ENCODE data around the gene CYP2D6.
"Not testable (repeated sequence)": the region's sequence is repeated elsewhere in the genome, so short reads cannot be mapped to it uniquely, and the experiment has no call there.

The CYP2D6 gene

DNA sequence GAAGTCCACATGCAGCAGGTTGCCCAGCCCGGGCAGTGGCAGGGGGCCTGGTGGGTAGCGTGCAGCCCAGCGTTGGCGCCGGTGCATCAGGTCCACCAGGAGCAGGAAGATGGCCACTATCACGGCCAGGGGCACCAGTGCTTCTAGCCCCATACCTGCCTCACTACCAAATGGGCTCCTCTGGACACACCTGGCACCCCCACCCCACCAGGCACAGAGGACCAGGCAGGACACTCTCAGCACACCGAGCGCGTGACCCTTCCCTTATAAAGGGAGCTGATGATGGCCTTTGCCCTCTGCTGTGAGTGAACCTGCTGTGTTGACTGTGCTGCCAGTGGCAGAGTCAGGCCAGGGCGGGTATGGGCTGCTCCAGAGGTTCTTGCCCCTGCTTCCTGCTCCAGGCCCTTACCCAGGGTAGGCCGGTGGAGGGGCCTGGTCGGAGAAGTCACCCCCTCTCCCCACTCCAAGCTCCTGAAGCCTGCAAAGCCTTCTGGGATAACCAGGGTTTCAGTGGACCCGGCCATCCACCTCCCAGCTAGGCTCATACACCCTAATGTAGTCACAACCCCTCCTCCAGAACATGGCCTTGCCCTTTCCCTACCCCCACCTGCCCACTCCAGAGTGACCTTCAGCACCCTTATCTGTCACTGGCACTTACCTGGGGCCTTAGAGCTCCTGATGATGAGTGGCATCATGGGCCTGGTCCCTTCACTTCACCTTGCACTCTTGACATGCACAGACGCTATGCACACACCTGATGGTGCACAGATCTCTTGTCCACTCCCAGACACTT, at the start of gene CYP2D6:
Gene CYP2D6, minus strand, starts transcription at position 172 of the 793 bp plus-strand sequence. Its CDS starts 19 bp downstream, at position 153.
- DNase-seq = not testable (repeated sequence)

DNA sequence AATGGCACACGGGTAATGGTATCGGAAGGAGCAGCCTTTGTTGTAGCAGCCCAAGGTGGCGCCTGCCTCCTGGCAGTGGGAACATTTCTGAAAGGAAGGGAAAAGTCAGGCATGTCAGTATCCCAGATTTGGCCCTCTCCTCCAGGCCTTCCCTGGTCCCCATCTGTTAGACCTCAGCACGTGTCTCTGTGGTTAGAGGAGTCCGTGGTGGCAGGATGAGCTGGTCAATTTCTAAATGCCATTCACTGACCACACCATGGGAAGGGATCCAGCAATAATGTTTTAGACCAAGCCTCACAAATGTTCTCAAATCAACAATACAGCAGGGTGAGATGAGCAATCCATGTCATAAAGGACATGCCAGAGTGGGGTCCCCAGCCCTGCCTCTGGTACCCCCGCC, 49.0 kb upstream of the CYP2D6 start:
- no peak for DNase-seq

DNA sequence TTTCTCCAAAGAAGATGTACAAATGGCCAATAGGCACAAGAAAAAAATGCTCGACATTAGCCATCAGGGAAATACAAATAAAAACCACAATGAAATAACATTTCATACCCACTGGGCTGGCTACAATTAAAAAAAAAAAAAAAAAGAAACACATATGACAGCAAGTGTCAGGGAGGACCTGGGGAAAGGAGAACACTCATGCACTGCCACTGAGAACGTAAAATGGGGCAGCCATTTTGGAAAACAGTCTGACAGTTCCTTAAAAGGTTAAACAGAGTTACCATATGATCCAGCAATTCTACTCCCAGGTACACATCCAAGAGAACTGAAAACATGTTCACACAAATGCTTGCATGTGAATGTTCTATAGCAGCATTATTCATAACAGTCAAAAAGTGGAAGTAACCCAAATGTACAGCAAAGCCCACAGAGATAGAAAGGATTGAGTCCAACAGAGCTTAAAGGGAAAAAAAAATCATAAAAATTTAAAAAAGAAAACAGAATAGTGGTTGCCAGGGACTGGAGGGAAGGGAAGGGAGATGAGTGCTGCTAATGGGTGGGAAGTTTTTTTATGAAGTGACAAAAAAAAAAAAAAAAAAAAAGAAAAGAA, 48.4 kb upstream of the CYP2D6 start:
- no peak for DNase-seq

DNA sequence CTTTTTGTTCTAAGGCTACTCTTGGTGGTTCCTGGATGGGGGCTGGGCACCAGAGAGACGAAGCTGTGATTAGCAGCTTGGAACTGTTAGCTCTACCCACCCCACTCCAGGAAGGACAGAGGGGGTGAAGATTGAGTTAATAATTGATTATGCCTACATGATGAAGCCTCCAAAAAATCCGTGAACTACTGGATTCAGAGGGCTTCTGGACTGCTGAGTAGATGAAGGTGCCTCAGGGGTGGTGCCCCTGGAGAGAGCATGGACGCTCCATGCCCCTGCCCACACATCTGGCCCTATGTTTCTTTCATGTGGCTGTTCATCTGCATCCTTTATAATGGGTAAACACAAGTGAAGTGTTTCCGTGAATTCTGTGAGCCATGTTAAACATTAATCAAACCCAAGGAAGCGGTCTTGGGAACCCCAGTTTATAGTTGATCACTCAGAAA, 47.3 kb upstream of the CYP2D6 start:
- no peak for DNase-seq

DNA sequence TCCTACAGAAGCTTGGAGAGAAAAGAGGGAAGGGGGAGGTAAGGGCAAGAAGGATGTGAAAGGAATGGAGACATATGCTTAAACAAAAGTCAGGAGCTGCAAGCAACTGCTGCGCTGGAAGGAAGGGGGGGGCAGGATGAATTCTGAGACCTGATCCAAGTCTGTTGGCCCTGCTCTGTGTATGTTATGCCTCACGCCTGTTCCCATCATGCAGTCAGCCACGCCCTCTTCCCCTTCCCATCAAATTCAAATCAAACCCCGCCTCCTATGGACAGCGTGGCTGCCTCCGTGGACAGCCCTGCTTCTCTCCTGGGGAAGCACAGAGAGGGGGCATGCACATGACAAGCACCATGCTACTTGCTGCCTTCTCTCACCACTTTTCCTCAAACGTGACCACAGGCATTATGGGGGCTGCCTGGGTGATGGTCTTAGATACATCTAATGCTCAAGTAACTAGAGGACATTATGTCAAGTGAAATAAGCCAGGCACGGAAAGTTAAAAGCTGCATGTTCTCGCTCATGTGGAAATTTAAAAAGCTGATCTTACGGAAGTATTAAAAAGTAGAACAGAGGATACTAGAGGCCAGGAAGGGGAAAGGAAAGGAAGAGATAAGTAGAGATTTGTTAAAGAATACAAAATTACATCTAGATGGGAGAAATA, 45.8 kb upstream of the CYP2D6 start:
- DNase-seq = no peak

DNA sequence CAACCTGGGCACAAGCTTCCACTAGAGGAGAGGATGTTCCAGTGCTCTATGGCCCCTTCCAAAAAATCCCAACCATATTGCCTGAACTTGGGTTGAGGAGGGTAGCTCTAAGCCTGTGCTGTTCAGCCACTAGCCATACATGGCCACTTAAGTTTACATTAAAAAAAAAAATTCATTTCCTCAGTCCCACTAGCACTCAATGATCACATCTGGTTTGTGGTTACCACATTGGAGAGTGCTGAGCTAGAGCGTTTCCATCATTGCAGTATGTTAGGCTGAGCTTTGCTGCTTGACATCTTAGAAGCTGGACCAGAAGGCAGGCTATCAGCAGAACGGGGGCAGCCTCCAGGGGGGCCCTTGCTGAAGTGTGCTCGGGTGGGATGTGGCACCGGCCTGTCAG, 43.5 kb upstream of the CYP2D6 start:
- DNase-seq = peak; percentile 54

DNA sequence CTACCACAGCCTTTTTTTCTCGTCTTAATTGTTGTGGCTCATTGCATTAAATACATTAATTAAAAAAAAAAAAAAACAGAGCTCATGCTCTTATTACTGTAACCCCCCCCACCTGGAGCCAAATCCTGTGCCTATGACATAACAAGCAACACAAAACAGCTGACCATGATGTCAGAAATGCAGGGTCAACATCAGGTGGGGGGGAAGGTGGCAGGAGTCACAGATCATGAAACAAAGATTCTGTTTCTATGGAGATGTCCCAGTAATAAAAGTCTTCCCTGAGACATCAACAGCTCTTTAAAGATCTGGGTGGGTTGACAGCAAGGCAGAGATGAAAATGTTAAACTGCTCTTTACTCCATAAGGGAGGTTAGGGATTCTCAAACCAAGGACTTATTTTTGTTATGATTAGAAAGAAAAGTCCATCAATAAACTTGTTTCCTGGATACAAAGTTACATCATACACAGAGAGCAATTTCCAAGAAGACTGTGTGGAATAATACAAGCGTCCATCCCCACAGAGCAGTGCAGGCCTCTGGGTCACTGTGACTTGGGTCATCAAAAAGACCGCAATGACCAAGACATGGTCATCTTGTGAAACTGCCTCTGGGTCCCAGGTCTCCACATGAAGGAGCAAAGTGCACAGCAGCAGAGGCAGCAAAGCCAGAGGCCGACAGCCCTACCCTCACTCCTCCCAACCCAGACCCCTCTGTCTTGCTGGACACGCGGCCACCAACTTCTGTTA, 42.7 kb upstream of the CYP2D6 start:
- DNase-seq = no peak

DNA sequence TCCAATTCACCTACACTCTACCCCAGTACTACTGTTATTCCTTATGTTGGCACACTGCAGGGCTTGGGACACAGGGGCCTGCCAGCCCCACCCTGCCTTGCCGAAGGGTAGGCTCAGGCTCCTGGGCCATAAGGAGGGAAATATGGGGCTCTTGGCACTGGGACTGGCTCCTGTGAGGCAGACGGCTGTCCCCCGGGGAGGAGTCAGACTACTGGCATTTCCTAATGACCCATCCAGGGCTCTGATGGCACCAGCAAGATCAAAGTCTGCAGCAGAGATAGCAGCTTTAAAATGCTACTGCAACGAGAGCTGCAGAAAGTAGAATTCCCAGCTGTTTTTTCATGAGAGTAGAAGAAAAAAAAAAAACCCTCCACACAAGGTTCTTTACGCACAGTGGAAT, 42.2 kb upstream of the CYP2D6 start:
- no peak for DNase-seq

DNA sequence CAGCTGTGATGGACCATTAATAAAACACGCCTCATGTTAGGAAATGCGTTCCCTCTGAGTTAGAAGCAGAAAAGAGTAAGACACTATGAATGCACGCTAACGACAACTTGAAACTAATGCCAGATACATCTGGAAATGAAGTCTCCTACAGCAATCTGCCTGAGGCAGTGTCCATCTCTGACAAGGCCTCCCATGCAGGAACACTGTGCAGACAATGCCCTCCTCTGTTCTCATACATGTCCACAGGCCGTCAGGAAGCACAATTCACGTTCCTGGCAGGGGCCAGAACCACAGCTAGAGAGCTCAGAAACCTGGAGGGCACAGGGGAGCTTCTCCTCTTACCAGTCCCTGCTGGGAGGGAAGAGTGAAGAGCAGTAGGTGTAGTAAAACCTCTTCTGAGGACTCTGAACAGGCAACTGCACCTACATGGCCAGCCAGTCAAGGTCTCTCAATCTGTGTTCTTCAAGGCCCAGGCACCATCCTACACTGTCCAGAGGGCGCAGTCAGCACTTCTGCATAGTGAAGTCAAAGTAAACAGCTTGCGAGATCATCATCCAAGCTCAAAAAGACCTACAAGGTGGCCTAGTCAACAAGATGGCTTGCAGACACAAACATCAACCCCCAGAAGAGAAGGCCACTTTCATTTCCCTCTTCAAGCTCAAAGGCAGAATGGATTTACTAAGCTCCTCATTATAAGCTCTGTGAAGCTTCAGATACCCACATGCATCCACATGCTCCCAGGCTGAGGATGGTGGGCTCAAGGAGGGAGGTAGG, 41.5 kb upstream of the CYP2D6 start:
- DNase-seq = no peak

DNA sequence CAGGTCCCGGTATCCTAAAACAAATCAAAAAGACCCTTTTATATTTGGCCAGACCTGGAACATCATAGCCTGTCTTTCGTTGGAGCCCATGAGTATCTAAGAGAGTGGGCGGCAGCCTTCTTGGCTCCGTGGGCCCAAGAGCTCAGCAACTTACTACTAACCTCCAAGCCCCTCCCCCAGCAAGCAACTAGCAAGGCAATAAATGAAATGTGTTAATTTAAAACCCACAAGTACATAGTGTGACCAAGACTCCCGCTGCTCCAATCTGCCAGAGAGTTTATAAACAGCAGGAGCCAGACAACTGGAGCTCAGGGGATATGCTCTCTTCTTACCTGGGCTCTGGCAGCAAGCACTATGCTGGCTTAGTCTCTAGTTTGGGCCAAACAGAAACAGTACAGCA, 40.8 kb upstream of the CYP2D6 start:
- no peak for DNase-seq

DNA sequence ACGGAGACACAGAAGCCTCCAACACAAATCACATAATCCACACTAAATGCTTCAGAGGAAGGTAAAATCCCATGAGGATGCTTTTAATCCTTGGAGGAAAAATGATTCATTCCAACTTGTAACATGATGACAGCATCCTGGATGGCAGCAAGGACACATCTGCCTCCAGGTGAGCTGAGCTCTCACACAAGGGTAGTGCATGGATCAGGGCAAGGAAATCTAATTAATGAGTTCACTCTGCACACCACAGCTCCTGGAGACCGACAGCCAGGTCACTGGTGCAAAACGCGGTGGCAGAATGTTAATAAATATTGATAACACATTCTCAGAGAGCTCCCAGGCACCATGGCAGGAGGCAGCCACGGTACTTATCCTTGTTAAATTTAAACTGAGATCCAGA, 40.3 kb upstream of the CYP2D6 start:
- no peak for DNase-seq

DNA sequence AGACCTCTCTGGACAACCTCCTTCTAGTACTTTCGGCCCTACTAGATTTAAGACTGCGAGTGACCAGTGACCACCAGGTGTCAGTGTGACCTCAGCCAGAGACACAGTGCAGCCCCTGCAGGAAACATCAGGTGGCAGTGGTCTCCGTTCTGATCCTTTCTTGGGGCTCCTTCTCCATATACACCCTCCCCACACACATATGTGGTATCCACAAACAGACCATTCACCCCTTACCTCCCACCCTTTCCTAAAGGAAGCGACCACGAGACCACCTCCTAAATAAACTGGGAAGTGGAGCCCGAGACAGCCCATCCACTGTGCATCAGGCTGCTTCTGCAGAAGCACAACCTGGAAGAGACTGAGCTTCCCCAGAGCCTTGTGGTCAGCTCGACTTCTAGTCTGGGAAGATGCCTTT, 38.5 kb upstream of the CYP2D6 start:
- peak; percentile 79 for DNase-seq

DNA sequence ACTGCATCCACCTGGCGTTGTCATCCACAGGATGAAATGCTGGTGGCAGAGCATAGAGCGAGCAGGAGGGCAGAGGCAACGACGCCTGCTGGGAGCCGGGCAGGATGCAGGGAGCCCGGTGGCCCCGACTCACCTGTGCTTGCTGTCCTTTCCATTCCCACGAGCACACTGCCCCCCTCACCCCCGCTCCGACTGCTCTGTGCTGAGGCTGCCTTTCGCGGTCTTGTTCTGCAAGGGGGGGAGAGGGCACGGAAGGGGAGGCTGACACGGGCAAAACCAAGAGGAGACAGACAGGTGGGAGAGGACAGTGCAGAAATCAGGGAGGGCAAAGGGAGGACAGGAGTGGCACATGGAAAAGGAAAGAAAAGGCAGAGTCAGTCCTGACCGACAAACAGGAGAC, 37.9 kb upstream of the CYP2D6 start:
- no peak for DNase-seq

DNA sequence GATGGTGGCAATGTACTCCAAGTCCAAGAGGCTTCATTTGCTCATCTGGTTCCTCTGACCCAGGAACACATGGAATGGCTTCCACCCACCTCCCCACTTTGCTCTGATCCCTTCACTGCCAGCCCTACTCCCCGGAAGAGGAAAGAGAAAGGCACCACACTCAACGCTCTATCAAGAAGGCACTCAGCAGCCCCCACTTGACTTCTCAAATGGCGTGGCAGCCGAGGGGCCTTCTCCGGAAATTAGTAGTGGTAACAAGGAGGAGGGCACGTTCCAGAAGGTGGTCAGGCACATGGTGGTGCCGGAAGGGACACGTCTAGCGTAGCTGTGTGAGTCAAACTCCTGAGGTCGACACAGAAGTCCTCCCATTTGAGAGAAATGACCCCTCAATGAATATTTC, 36.5 kb upstream of the CYP2D6 start:
- DNase-seq = no peak

DNA sequence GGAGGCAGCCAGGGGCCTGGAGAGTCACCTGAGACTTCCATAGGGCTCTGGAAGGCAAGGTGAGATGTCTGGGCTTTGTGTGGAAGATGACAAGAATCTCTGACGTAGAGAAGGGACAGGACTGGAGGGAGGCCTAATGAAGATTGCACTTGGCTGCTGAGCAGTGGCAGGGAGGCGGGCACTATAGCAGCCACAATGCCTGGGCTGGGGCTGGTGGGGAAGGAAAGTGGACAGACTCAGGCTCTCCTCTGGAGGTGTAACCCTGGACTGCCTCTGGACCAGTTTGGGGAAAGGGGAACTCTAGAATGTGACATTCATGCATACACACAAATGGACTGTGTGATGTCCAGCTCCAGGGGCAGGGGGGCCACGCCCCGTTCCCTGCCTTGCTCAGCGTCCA, 34.3 kb upstream of the CYP2D6 start:
- DNase-seq = no peak

DNA sequence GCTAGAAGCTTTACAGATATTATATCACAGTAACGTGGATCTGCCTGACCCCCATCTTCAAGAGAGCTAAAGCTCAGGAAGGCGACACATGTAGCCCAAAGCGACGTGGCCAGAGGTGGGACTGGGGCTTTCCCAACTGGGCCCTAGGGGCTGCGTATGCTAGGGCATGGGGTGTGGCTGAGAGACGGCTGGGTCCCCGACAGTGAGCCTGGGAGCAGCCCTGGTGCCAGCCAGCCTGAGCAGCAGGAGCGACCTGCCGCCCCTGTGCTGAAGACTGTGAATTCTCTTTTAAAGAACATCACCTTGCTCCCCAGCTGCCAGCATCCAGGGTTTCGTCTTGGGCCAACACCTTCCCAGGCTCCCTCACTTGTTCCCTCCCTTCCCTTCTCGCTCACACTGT, 32.9 kb upstream of the CYP2D6 start:
- DNase-seq = no peak

DNA sequence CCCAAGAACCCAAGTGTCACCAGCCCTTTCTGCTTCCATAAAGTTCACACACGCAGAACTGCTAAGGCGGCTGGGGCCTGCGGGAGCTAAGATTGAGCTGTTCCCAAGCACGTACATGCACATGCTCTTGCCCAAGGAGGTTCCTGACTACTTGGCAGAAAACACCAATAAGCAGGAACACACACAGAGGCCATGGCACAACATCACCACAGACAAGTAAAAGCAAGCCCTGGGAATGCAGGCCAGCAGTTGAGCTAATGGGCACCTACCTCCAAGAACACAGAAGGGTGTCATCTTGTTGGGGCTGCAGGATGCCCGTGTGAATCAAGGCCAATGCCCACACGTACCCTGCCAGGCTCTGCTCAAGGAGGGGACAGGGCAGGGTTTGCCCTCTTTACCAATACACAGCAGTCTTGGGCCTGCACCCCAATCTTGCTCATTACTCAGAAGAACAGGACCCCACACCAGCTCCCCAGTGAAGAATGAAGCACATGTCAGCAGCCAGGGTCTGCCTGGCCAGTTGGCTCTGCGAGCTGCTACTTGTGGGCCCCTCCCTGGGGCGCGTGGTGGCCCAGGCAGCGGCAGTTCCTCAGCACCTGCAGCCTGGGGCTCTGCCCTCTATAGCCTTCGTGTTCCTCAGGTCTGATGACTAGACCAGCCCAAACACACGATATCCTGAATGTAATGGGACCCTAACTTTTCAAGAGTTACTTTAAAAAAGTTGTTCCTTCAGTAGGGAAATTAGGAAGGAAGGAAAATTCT, 32.3 kb upstream of the CYP2D6 start:
- DNase-seq = no peak

DNA sequence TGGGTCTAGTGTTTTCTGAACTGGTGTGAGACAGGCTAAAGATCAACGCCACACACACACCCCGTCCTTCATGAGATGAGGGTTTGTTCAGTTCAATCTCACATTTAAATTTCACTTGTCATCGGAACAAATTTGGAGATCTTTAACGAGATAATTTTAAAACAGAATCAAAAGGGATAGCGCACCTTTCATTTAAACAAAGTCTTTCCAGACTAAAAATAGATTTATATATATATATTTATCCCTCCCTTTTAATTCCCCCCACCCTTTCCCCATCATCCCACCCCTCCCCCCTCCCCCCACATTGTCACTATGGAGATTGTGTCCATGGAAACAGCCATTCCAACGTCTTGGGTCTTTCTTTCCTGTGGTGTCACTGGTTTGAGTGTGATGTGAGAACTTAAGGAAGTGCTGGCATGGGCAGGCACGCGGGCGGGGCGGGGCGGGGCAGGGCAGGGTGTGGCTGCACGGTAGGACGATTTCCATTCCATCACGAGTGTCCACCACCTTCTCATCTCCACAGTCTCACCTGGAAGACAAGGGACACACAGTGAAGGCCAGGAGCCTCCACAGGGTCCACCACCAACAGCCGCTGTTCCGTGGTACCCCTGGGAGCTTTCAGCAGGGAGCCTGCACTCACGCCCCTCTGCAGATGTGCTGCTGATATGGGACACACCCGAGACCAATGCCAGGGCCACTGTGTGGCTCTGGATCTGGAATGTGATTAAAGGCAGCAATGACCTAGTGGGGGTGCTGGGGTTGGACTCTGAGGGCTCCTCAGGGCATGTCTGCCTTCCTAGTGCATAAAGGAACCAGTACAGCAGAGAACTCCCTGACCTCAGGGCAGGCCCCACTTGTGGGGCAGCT, 30.5 kb upstream of the CYP2D6 start:
- DNase-seq = no peak

DNA sequence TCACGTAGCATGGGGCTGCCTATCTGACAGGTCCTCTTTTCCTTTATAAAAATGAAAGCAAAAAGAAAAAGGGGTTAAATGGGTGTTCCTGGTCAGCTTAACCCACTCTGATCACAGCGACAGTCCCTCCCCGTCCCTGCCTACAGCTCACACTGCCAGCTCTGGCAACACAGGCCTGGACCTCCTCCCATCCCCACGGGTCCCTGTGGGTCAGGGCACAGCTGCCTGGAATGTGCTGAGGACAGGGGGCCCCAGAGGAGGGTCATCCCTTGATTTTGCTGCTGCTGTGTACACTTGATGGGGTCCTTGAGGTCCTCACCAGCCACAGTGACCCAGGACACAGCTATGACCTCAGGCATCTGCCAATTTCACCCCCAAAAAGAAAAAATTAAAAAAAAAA, 29.6 kb upstream of the CYP2D6 start:
- DNase-seq = no peak

DNA sequence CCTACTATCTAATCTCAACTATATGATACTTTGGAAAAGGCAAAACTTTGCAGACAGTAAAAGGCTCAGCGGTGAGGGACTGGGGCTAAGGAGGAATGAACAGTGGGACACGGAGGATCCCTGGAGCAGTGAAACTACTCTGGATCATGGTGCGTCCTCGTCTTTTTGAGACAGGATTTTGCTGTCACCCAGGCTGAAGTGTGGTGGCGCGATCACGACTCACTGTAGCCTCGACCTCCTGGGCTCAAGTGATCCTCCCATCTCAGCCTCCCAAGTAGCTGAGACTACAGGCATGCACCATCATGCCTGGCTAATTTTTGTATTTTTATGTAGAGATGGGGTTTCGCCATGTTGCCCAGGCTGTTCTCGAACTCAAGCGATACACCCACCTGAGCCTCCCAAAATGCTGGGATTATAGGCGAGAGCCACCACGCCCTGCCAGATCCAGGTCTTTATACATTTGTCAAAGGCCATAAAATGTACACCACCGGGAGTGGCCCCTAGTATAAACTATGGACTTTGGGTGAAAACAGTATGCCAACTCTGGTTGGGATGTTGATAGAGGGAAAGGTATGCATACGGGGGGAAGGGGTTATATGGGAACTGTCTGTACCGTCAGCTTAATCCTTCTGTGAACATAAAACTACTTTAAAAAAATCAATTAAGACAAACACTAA, 28.0 kb upstream of the CYP2D6 start:
- DNase-seq = no peak
